ENCODE data around the gene CRY2. TPM values are rescaled to one million over a fixed set of nuclear protein-coding genes. Genes with fewer than 3 reads are reported as not detected.

Gene CRY2
- polyA plus RNA-seq, 2 of the 4 experiments (the other 2 are of a cell fraction), result 3.2 to 4.1 TPM

DNA sequence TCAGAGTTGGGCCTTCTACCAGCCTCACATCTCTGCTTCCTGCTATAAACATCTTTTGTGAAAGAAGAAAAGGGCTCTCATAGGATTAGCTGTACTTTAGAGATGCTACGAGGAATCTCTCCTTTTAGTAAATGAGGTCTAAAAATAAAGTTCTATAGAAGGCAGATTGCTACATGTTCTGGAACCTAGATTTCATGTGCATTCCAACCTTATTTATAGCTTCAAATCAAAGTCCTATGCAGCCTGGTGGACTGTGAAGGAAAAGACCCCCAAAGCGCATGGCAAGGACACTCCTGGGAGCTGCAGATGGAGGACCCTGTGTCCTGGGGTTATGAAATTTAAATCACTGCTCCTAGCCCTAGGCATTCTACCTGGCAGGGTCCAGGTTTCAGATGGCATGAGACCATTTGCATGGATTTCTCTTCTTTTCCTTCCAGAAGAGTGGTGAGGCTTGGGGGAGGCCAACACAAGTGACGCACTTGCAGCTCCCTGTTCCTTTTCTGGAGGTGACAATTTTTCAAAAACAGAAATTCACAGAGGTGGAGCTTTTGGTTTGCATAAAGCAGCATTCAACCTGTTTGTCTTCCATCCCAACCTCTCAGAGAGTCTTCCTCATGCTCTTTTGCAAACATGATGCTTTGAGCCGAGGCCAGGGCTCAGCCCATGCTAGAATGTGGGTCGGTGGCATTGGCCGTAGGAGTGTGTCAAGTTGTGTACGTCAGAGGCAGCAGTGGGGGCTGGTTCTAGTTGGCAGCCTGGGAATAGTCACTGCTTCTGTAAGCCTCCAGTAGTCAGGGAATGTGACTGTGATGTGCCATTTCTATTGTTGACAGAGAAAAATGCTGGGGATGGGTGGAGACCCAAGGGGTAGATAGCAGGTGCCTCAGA, 6.3 kb downstream of the CRY2 start:
- 87% methylated on average over 7 of the region's 7 CpGs for WGBS (ENCODE audit: missing lambda C conversion rate)
- FAIRE-seq, result no peak
- Histone ChIP-seq H3K4me2 (no peak overlapping the region), H3K4me1 (peaks cover 2% of the 10 kb centered on the region; the same call in 2 of the 3 replicates), H3K4me3 (no peak overlapping the region), H3K27ac (no peak overlapping the region), H3K9me3 (no peaks in the 10 kb centered on the region)
- TF ChIP-seq, protein P1, sequence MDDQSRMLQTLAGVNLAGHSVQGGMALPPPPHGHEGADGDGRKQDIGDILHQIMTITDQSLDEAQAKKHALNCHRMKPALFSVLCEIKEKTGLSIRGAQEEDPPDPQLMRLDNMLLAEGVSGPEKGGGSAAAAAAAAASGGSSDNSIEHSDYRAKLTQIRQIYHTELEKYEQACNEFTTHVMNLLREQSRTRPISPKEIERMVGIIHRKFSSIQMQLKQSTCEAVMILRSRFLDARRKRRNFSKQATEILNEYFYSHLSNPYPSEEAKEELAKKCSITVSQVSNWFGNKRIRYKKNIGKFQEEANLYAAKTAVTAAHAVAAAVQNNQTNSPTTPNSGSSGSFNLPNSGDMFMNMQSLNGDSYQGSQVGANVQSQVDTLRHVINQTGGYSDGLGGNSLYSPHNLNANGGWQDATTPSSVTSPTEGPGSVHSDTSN (IDR thresholded peaks at IDR 0.05), result no peak
- no peak for TF ChIP-seq CBX8 (IDR thresholded peaks at IDR 0.05)
- TF ChIP-seq CHD2 (IDR thresholded peaks at IDR 0.05; ENCODE audit: low read length, partially characterized antibody), result no peak
- no peak for TF ChIP-seq RFX5 (IDR thresholded peaks at IDR 0.05)
- TF ChIP-seq NPAS2 (CRISPR knock-in tag; IDR thresholded peaks at IDR 0.05; ENCODE audit: borderline replicate concordance), result no peak
- no peak for TF ChIP-seq HOXA7 (CRISPR knock-in tag; IDR thresholded peaks at IDR 0.05)
- TF ChIP-seq, protein P2, sequence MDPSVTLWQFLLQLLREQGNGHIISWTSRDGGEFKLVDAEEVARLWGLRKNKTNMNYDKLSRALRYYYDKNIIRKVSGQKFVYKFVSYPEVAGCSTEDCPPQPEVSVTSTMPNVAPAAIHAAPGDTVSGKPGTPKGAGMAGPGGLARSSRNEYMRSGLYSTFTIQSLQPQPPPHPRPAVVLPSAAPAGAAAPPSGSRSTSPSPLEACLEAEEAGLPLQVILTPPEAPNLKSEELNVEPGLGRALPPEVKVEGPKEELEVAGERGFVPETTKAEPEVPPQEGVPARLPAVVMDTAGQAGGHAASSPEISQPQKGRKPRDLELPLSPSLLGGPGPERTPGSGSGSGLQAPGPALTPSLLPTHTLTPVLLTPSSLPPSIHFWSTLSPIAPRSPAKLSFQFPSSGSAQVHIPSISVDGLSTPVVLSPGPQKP (IDR thresholded peaks at IDR 0.05; ENCODE audit: low read depth, low read length), result no peak
- TF ChIP-seq ZFP36 (IDR thresholded peaks at IDR 0.05; ENCODE audit: borderline replicate concordance, partially characterized antibody), result no peak
- ChIA-PET POLR2A (no interaction called here), CTCF (interaction anchor here (0.8 to 10.0 kb wide), 5 partner anchors 10 to 153 kb away, joined by 3 to 67 read pairs (median 3); no protein-coding TSS in a partner anchor)
- no peak for ATAC-seq
- DNase-seq (ENCODE audit: low read depth in 1 of 2, low spot score in 1 of 2), result no peak

DNA sequence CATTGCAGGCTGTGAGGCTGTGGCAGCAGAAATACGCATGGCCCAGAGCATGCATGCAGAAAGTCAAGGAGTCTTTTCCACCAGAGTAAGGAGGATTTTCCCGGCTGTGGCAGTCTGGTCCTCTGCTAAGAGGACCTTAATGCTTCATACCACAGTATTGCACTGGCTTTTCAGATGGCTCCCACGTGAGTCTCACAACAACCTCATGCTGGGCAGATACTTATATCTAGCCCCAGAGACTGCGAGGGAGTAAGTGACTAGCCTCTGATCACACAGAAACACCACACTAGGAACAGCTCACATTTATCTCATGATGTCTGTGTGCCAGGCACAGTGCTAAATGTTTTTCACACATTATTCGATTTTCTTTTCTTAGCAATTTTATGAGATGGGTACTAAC, 8.0 kb downstream of the CRY2 start:
- ATAC-seq, result no peak
- FAIRE-seq, result no peak
- TF ChIP-seq MAZ (IDR thresholded peaks at IDR 0.05; ENCODE audit: borderline replicate concordance, low read depth, low read length), result no peak
- no peak for TF ChIP-seq RARB (CRISPR knock-in tag; IDR thresholded peaks at IDR 0.05)
- no peak for TF ChIP-seq TP53 (CRISPR knock-in tag; IDR thresholded peaks at IDR 0.05)
- TF ChIP-seq FOSL2 (IDR thresholded peaks at IDR 0.05), result no peak
- no peak for TF ChIP-seq FOSL2 (CRISPR knock-in tag; IDR thresholded peaks at IDR 0.05)
- no peak for TF ChIP-seq HEYL (CRISPR knock-in tag; IDR thresholded peaks at IDR 0.05)
- no peak for TF ChIP-seq HOXA7 (CRISPR knock-in tag; IDR thresholded peaks at IDR 0.05)
- TF ChIP-seq POLR2AphosphoS2 (conservative IDR thresholded peaks at IDR 0.05; ENCODE audit: low read length), result no peak
- TF ChIP-seq CBX8 (IDR thresholded peaks at IDR 0.05), result no peak
- TF ChIP-seq, protein P2 (IDR thresholded peaks at IDR 0.05; ENCODE audit: low read depth, low read length), result no peak
- TF ChIP-seq, protein P3, sequence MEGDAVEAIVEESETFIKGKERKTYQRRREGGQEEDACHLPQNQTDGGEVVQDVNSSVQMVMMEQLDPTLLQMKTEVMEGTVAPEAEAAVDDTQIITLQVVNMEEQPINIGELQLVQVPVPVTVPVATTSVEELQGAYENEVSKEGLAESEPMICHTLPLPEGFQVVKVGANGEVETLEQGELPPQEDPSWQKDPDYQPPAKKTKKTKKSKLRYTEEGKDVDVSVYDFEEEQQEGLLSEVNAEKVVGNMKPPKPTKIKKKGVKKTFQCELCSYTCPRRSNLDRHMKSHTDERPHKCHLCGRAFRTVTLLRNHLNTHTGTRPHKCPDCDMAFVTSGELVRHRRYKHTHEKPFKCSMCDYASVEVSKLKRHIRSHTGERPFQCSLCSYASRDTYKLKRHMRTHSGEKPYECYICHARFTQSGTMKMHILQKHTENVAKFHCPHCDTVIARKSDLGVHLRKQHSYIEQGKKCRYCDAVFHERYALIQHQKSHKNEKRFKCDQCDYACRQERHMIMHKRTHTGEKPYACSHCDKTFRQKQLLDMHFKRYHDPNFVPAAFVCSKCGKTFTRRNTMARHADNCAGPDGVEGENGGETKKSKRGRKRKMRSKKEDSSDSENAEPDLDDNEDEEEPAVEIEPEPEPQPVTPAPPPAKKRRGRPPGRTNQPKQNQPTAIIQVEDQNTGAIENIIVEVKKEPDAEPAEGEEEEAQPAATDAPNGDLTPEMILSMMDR (IDR thresholded peaks at IDR 0.05), result no peak
- TF ChIP-seq ZSCAN20 (CRISPR knock-in tag; IDR thresholded peaks at IDR 0.05), result no peak
- TF ChIP-seq, protein P4, sequence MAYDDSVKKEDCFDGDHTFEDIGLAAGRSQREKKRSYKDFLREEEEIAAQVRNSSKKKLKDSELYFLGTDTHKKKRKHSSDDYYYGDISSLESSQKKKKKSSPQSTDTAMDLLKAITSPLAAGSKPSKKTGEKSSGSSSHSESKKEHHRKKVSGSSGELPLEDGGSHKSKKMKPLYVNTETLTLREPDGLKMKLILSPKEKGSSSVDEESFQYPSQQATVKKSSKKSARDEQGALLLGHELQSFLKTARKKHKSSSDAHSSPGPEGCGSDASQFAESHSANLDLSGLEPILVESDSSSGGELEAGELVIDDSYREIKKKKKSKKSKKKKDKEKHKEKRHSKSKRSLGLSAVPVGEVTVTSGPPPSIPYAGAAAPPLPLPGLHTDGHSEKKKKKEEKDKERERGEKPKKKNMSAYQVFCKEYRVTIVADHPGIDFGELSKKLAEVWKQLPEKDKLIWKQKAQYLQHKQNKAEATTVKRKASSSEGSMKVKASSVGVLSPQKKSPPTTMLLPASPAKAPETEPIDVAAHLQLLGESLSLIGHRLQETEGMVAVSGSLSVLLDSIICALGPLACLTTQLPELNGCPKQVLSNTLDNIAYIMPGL (CRISPR knock-in tag; IDR thresholded peaks at IDR 0.05; ENCODE audit: borderline replicate concordance), result no peak
- no peak for TF ChIP-seq KDM5A (IDR thresholded peaks at IDR 0.05)
- no peak for TF ChIP-seq ZC3H11A (IDR thresholded peaks at IDR 0.05)
- TF ChIP-seq HDAC2 (IDR thresholded peaks at IDR 0.05), result no peak
- DNase-seq (ENCODE audit: low read depth in 1 of 2, low spot score in 1 of 2), result no peak
- H3K4me2 ChIP-seq, result no peak overlapping the region
- ChIA-PET CTCF (interaction anchor here (1.5 to 10.0 kb wide), 4 partner anchors 13 to 151 kb away, joined by 3 to 67 read pairs (median 6); no protein-coding TSS in a partner anchor), POLR2A (interaction anchor here (1.5 kb wide), 1 partner anchor 8 kb away, joined by 4 read pairs; no protein-coding TSS in a partner anchor)
- 65% methylated on average over 5 of the region's 5 CpGs for WGBS (ENCODE audit: missing lambda C conversion rate)
- no peak overlapping the region for H3K4me3 ChIP-seq
- no peaks in the 10 kb centered on the region for H3K4me1 ChIP-seq
- no peak overlapping the region for H3K27ac ChIP-seq
- H3K9me3 ChIP-seq, result no peaks in the 10 kb centered on the region

All from A549 (cell line).